GM12878 (cell line): Measurements from ENCODE around the gene ADCY7. TPM values are rescaled to one million over a fixed set of nuclear protein-coding genes. Genes with fewer than 3 reads are reported as not detected.

Experiments
- ATAC-seq: fragments of 200-7000 bp; cut with Tn5 transposase; 3 replicates; pipeline ENCODE4 v1.9.1; 2020; ENCODE audit warnings: mild to moderate bottlenecking, moderate library complexity
- BruUV-seq: library from RNA; stranded (reverse); fragments of 400-500 nt; replicated peaks from 2 replicates; lab custom pipeline; 2021; lab: Mats Ljungman, UMichigan
- CTCF ChIA-PET: fragments of 300-600 bp; sonication (Branson Sonifier 250); formaldehyde crosslinking; extraction: SDS; loops from one replicate; lab custom pipeline; 2021; ENCODE audit warnings: inconsistent platforms; lab: Yijun Ruan, JAX
- POLR2A ChIA-PET: fragments of 350-600 bp; formaldehyde crosslinking; extraction: SDS; loops from one replicate; lab custom pipeline; 2021; ENCODE audit warnings: inconsistent platforms; lab: Charles Lee
- RAD21 ChIA-PET: fragments of 300-600 bp; sonication (Branson Sonifier 250); formaldehyde crosslinking; loops from one replicate; lab custom pipeline; 2023; ENCODE audit warnings: antibody characterized with exemption; ENCODE audit not compliant: unreplicated experiment; lab: Charles Lee
- SMC1A ChIA-PET: fragments of 300-600 bp; sonication (Branson Sonifier 250); formaldehyde crosslinking; loops from one replicate; lab custom pipeline; 2023; ENCODE audit not compliant: unreplicated experiment, uncharacterized antibody; lab: Charles Lee
- DNase-seq: peaks from one replicate; pipeline ENCODE4 v3.0.0-alpha.2; 2011; ENCODE audit warnings: low read depth, low spot score
- FAIRE-seq: peaks from 3 replicates; lab custom pipeline; 2011; peaks lifted over from hg19 to GRCh38; lab: Jason Lieb, UNC
- H2AFZ ChIP-seq: 2 replicates; pipeline ENCODE4 v1.6.0; 2011; ENCODE audit warnings: low read depth, low read length, control low read depth; ENCODE audit not compliant: control insufficient read depth
- H3K27ac ChIP-seq: 2 replicates; pipeline ENCODE4 v1.5.1; 2011; ENCODE audit warnings: control low read depth; ENCODE audit not compliant: control insufficient read depth, insufficient read depth
- H3K27me3 ChIP-seq, 2 experiments: replicated peaks in 1 of 2; 2 replicates each; pipeline versions ENCODE4 v1.6.0 to v1.6.1; 2011; ENCODE audit warnings: low read length in 1 of 2; ENCODE audit not compliant: control insufficient read depth in 2 of 2, insufficient read depth in 2 of 2
- H3K36me3 ChIP-seq, 2 experiments: 2 replicates each; pipeline ENCODE4 v1.5.1; 2011; ENCODE audit warnings: low read length in 1 of 2; ENCODE audit not compliant: control insufficient read depth in 2 of 2, insufficient read depth in 2 of 2
- H3K4me1 ChIP-seq: 2 replicates; pipeline ENCODE4 v1.6.1; 2011; ENCODE audit warnings: mild to moderate bottlenecking, low read length, moderate library complexity, mixed read lengths; ENCODE audit not compliant: control insufficient read depth, insufficient read depth
- H3K4me2 ChIP-seq: 2 replicates; pipeline ENCODE4 v1.6.0; 2011; ENCODE audit warnings: control low read depth; ENCODE audit not compliant: control insufficient read depth, insufficient read depth
- H3K4me3 ChIP-seq: fragments of 200-600 bp; sonication (generic); 2 replicates; pipeline ENCODE4 v1.5.1; 2016
- H3K79me2 ChIP-seq: 2 replicates; pipeline ENCODE4 v1.6.0; 2011; ENCODE audit warnings: low read length; ENCODE audit not compliant: control insufficient read depth, insufficient read depth
- H3K9ac ChIP-seq: 2 replicates; pipeline ENCODE4 v1.8.0; 2011; ENCODE audit warnings: low read length, control low read depth, mixed read lengths; ENCODE audit not compliant: control insufficient read depth, insufficient read depth
- H3K9me3 ChIP-seq: replicated peaks from 3 replicates; pipeline ENCODE4 v1.5.1; 2011; ENCODE audit warnings: mild to moderate bottlenecking, low read length; ENCODE audit not compliant: control insufficient read depth, insufficient read depth
- H4K20me1 ChIP-seq: 2 replicates; pipeline ENCODE4 v1.6.0; 2011; ENCODE audit not compliant: control insufficient read depth, insufficient read depth
- BACH1 ChIP-seq: fragments of 450-650 bp; IDR thresholded peaks from 2 replicates; pipeline ENCODE4 v1.6.1; 2017; ENCODE audit warnings: mild to moderate bottlenecking, borderline replicate concordance
- BMI1 ChIP-seq: fragments of 450-650 bp; IDR thresholded peaks from 2 replicates; pipeline ENCODE4 v1.6.1; 2016; ENCODE audit warnings: mild to moderate bottlenecking, moderate library complexity, borderline replicate concordance
- E2F4 ChIP-seq: IDR thresholded peaks from 2 replicates; pipeline ENCODE4 v1.6.1; 2012; ENCODE audit warnings: low read depth, low read length, improper control_type of control experiment
- E4F1 ChIP-seq: fragments of 450-650 bp; IDR thresholded peaks from 2 replicates; pipeline ENCODE4 v1.6.1; 2018; ENCODE audit warnings: borderline replicate concordance, mild to moderate bottlenecking; ENCODE audit not compliant: partially characterized antibody
- EED ChIP-seq: sonication (generic); IDR thresholded peaks from 2 replicates; pipeline ENCODE4 v1.6.1; 2016; ENCODE audit warnings: antibody characterized with exemption, low read depth
- ELK1 ChIP-seq: IDR thresholded peaks from 2 replicates; pipeline ENCODE4 v1.6.1; 2012; ENCODE audit warnings: low read depth, low read length, improper control_type of control experiment
- FOXM1 ChIP-seq: IDR thresholded peaks from 2 replicates; pipeline ENCODE4 v1.6.1; 2012; ENCODE audit warnings: low read depth, mild to moderate bottlenecking, inconsistent platforms, low read length, moderate library complexity
- PRDM15 ChIP-seq: fragments of 450-650 bp; formaldehyde crosslinking; IDR thresholded peaks from 2 replicates; pipeline ENCODE4 v1.4.0; 2020; ENCODE audit warnings: mild to moderate bottlenecking, moderate library complexity
- ZZZ3 ChIP-seq: IDR thresholded peaks from 2 replicates; pipeline ENCODE4 v1.6.1; 2011; ENCODE audit warnings: low read depth; ENCODE audit not compliant: control insufficient read depth, insufficient read length
- WGBS: methylation state at CpG from one replicate; pipeline ENCODE4 v1.1.6; 2016; ENCODE audit warnings: low lambda C conversion rate; ENCODE audit not compliant: insufficient replicate concordance, insufficient coverage; ENCODE audit errors: missing lambda C conversion rate; 5-methylcytosine and 5-hydroxymethylcytosine counted together
- in situ Hi-C: fragments of 300-500 bp; cut with MboI; formaldehyde crosslinking; loops from 9 replicates; pipeline ENCODE4 v1.14.3; 2018; ENCODE audit warnings: mixed read lengths
- intact Hi-C: fragments of 100-400 bp; cut with micrococcal nuclease; formaldehyde crosslinking; loops from one replicate; pipeline ENCODE4 v1.14.2; 2022; ENCODE audit not compliant: unreplicated experiment
- polyA plus RNA-seq, 11 experiments: library from polyadenylated mRNA; depleted of rRNA in 4 of 11; unstranded in 6 of 11; stranded (reverse) in 5 of 11; fragments of >200 nt; fragmentation: Nextera tagmentation in 4 of 11; fragmentation: Illumina TruSeq in 1 of 11; extraction: Ambion mirVana in 4 of 11; extraction: Trizol in 1 of 11; gene quantifications; 1 replicate in 1 of 11; 2 replicates in 10 of 11; pipeline versions ENCODE4 v1.2.1 to v1.2.3, GENCODE V29; 2011 to 2016; ENCODE audit warnings: inconsistent platforms in 2 of 11, missing spikeins in 2 of 11, low read depth in 1 of 11
- total RNA-seq, 4 experiments: library from RNA; depleted of rRNA in 3 of 4; stranded (reverse); fragments of >200 nt in 3 of 4; fragmentation: Illumina TruSeq in 1 of 4; extraction: Trizol in 1 of 4; gene quantifications; 2 replicates each; pipeline versions ENCODE4 v1.2.1 to v1.2.3, GENCODE V29; 2013 to 2021

The ADCY7 gene
- total and polyA plus RNA-seq, 10 of the 15 experiments (the other 5 are each of a cell fraction or from before 2014, with no cell fraction given), result 1.2 to 87.9 (median 24.4) TPM

- H4K20me1 ChIP-seq, result no peaks in the 10 kb centered on the region
- H2AFZ ChIP-seq, result no peak overlapping the region
- in situ Hi-C loops (no loop called here), intact Hi-C loops (loop anchor here (10.0 kb wide), 1 partner anchor 106 kb away; no protein-coding TSS in a partner anchor)
- ChIA-PET CTCF (interaction anchor here (0.9 kb wide), 1 partner anchor 19 kb away, joined by 3 read pairs; no protein-coding TSS in a partner anchor), SMC1A (interaction anchor here (0.9 kb wide), 1 partner anchor 70 kb away, joined by 3 read pairs; no protein-coding TSS in a partner anchor), POLR2A (no interaction called here), RAD21 (no interaction called here)
- FAIRE-seq (no peak), DNase-seq (no peak), ATAC-seq (no peak)
- no peaks in the 10 kb centered on the region for H3K27me3 ChIP-seq
- no peaks in the 10 kb centered on the region for H3K79me2 ChIP-seq
- H3K27ac ChIP-seq, result no peak overlapping the region
- H3K9ac ChIP-seq, result no peak overlapping the region
- peaks cover 29 to 45% of the 10 kb centered on the region in 2 experiments for H3K36me3 ChIP-seq
- no peaks in the 10 kb centered on the region for H3K9me3 ChIP-seq
- TF ChIP-seq PRDM15 (no peak), ZZZ3 (no peak), FOXM1 (no peak), ELK1 (no peak), E4F1 (no peak), EED (no peak), BACH1 (no peak), E2F4 (no peak), BMI1 (no peak)
- whole genome bisulfite sequencing, result 71% methylated on average over 5 of the region's 5 CpGs
- H3K4me2 ChIP-seq, result no peak overlapping the region
- no peaks in the 10 kb centered on the region for H3K4me1 ChIP-seq
- H3K4me3 ChIP-seq, result no peak overlapping the region
- no TSS peak for BruUV-seq
Observed at GRCh38 chr16:50320310-50320709, 54.0 kb downstream of the ADCY7 start.
